Kidney (tissue), 14 donors: Measurements from ENCODE around the gene GNAT1. TPM values are rescaled to one million over a fixed set of nuclear protein-coding genes. Genes with fewer than 3 reads are reported as not detected.

ENCODE experiments used
- DNase-seq, 5 donors: peaks; one replicate each; pipeline ENCODE4 v3.0.0-alpha.2; 2013 to 2020
- FAIRE-seq: peaks from 2 replicates; lab custom pipeline; 2012; peaks lifted over from hg19 to GRCh38; lab: Jason Lieb, UNC
- H3K27ac ChIP-seq, 2 donors: one replicate each; pipeline ENCODE4 v1.7.0; 2013; ENCODE audit warnings: low read depth in 2 of 2, low read length in 2 of 2, inconsistent platforms in 1 of 2
- H3K27me3 ChIP-seq: one replicate; pipeline ENCODE4 v1.7.1; 2013; ENCODE audit warnings: low read length, inconsistent platforms; ENCODE audit not compliant: control insufficient read depth, insufficient read depth
- H3K36me3 ChIP-seq, 3 donors: one replicate each; pipeline versions ENCODE4 v1.7.0 to v1.7.1; 2013; ENCODE audit warnings: low read length in 3 of 3, control low read depth in 1 of 3, inconsistent platforms in 1 of 3; ENCODE audit not compliant: insufficient read depth in 3 of 3, control insufficient read depth in 2 of 3
- H3K4me1 ChIP-seq, 3 donors: one replicate each; pipeline versions ENCODE4 v1.7.0 to v1.7.1; 2013; ENCODE audit warnings: low read length in 3 of 3, inconsistent platforms in 1 of 3, low read depth in 1 of 3; ENCODE audit not compliant: control insufficient read depth in 2 of 3, insufficient read depth in 2 of 3
- H3K4me3 ChIP-seq, 3 donors: one replicate each; pipeline versions ENCODE4 v1.7.0 to v1.8.1; 2013; ENCODE audit warnings: low read length in 3 of 3, control low read depth in 1 of 3, inconsistent platforms in 1 of 3
- H3K9ac ChIP-seq, 3 donors: one replicate each; pipeline versions ENCODE4 v1.7.0 to v1.7.1; 2013; ENCODE audit warnings: low read length in 3 of 3, control low read depth in 1 of 3, inconsistent platforms in 1 of 3
- H3K9me3 ChIP-seq, 3 donors: one replicate each; pipeline versions ENCODE4 v1.7.0 to v1.7.1; 2013; ENCODE audit warnings: low read length in 3 of 3, control low read depth in 1 of 3, inconsistent platforms in 1 of 3; ENCODE audit not compliant: control insufficient read depth in 2 of 3, insufficient read depth in 1 of 3
- CTCF ChIP-seq: IDR thresholded peaks from 3 replicates; pipeline ENCODE4 v1.5.1; 2012; ENCODE audit warnings: mild to moderate bottlenecking, moderate library complexity, borderline replicate concordance; ENCODE audit not compliant: insufficient read depth; ENCODE audit errors: extremely low read depth
- intact Hi-C: fragments of 100-400 bp; cut with DNase I; formaldehyde crosslinking; loops from one replicate; pipeline ENCODE4 v1.11.1; 2022
- polyA plus RNA-seq: library from polyadenylated mRNA; stranded (reverse); fragments of 350-450 nt; fragmentation: Illumina TruSeq; extraction: RNeasy Lipid Tissue Mini Kit (QIAGEN cat#74804); gene quantifications from one replicate; pipeline ENCODE4 v1.2.3, GENCODE V29; 2014; ENCODE audit warnings: low read depth, low replicate concordance; ENCODE audit not compliant: insufficient read depth
- total RNA-seq: library from RNA; stranded (reverse); fragmentation: NEBNext Ultra II Directional; extraction: Animal tissue kit (Norgen Biotek cat#: 25700); gene quantifications from one replicate; pipeline ENCODE4 v1.2.1, GENCODE V29; 2021
- donor health status: control.
- donor health status: control.
- donor health status: control.
- donor health status: control.
- donor health status: control.
- donor health status: DM: yes; HTN: yes; CAD: no.
- donor health status: Normal renal cell carcinoma (clear cell type).

GNAT1 gene
- total and polyA plus RNA-seq, 2 donors from 2014 or later = not detected

DNA sequence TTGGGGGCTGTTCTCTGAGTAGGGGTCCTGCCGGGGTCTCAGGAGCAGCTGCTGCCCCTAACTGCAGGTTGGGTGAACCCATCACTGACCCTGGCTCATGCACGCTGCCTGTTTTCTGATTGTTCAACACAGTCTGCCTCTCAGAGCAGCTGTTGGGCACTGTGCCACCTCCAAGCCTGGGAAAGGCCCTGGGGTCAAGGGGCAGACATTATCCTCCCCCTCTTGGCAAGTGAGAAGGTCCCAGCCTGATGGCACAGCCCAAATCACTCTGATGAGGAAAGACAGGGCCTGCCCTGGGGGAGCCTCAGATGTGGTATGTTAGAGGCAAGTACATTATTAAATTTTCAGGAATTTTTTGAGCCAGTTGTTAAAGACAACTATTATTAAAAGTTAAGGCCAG is 14.1 kb upstream of the GNAT1 start:
- no peak for FAIRE-seq
- Histone ChIP-seq H3K4me1 (peaks cover 0 to 6% (median 0%) of the 10 kb centered on the region in 3 donors), H3K4me3 (no peak overlapping the region), H3K27ac (no peak overlapping the region), H3K36me3 (peaks cover 1 to 4% (median 3%) of the 10 kb centered on the region in 3 donors), H3K9me3 (no peaks in the 10 kb centered on the region), H3K9ac (no peak overlapping the region), H3K27me3 (no peaks in the 10 kb centered on the region)
- intact Hi-C loops = no loop called here
- DNase-seq = no peak
- no peak for TF ChIP-seq CTCF

- Histone ChIP-seq H3K4me3 (no peak overlapping the region), H3K27me3 (no peaks in the 10 kb centered on the region), H3K9me3 (no peaks in the 10 kb centered on the region), H3K27ac (no peak overlapping the region), H3K9ac (no peak overlapping the region), H3K4me1 (peaks cover 0 to 2% (median 0%) of the 10 kb centered on the region in 3 donors), H3K36me3 (peaks cover 3 to 7% (median 4%) of the 10 kb centered on the region in 3 donors)
- intact Hi-C loops = no loop called here
- FAIRE-seq (no peak), DNase-seq (no peak)
- no peak for TF ChIP-seq CTCF
Measured at GRCh38 chr3:50179710-50180109, 11.7 kb upstream of the GNAT1 start.

GRCh38 chr3:50181985-50182384 is 9.4 kb upstream of the GNAT1 start:
- TF ChIP-seq CTCF = no peak
- FAIRE-seq (no peak), DNase-seq (no peak)
- no peak overlapping the region for H3K27ac ChIP-seq
- H3K9ac ChIP-seq = no peak overlapping the region
- intact Hi-C loops = no loop called here
- H3K9me3 ChIP-seq = no peaks in the 10 kb centered on the region
- H3K4me3 ChIP-seq = no peak overlapping the region
- peaks cover 0 to 7% (median 3%) of the 10 kb centered on the region in 3 donors for H3K36me3 ChIP-seq
- H3K4me1 ChIP-seq = no peaks in the 10 kb centered on the region
- H3K27me3 ChIP-seq = no peaks in the 10 kb centered on the region

DNA sequence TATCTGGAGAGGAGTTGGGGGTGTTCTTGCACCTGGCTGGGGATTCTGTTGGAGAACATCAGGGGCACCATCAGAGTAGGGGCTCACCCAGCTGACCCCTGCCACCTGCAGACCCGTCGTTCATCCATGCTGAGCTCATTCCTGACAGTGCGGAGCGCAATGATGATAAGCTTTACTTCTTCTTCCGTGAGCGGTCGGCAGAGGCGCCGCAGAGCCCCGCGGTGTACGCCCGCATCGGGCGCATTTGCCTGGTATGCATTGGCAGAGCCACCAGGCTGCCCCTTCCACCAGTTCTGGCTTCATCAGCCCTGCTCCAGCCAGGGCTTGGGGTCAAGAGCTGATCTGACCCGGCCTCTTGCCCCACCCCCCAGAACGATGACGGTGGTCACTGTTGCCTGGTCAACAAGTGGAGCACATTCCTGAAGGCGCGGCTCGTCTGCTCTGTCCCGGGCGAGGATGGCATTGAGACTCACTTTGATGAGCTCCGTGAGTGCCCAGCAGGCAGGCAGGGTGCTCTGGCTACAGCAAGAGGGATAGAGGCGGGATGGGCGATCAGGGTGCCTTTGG is 8.8 kb upstream of the GNAT1 start:
- no peak overlapping the region for H3K4me3 ChIP-seq
- peaks cover 0 to 7% (median 3%) of the 10 kb centered on the region in 3 donors for H3K36me3 ChIP-seq
- H3K4me1 ChIP-seq = no peaks in the 10 kb centered on the region
- intact Hi-C loops = no loop called here
- DNase-seq = no peak
- no peaks in the 10 kb centered on the region for H3K27me3 ChIP-seq
- FAIRE-seq = no peak
- no peaks in the 10 kb centered on the region for H3K9me3 ChIP-seq
- H3K9ac ChIP-seq = no peak overlapping the region
- H3K27ac ChIP-seq = no peak overlapping the region
- no peak for TF ChIP-seq CTCF
